ENCODE measurements around the gene ARHGAP15.

GRCh38 chr2:143816916-143817315 is 687.7 kb downstream of the ARHGAP15 start:
- TF ChIP-seq CTCF (IDR thresholded peaks at IDR 0.05) = no peak
- no peak for TF ChIP-seq POLR2A (IDR thresholded peaks at IDR 0.05)

Measured in vagina (tissue), 2 donors.